LNCAP (cell line): Measurements from ENCODE around the gene CPEB1.

Source experiments
- TF ChIP-seq, protein P1 (sequence below): fragments of 450-650 bp; IDR thresholded peaks from 2 replicates; pipeline ENCODE4 v1.5.1; 2017; ENCODE audit warnings: mild to moderate bottlenecking

CPEB1 gene

GRCh38 chr15:82656641-82657266, 9.6 kb upstream of the CPEB1 start:
- TF ChIP-seq, protein P1, sequence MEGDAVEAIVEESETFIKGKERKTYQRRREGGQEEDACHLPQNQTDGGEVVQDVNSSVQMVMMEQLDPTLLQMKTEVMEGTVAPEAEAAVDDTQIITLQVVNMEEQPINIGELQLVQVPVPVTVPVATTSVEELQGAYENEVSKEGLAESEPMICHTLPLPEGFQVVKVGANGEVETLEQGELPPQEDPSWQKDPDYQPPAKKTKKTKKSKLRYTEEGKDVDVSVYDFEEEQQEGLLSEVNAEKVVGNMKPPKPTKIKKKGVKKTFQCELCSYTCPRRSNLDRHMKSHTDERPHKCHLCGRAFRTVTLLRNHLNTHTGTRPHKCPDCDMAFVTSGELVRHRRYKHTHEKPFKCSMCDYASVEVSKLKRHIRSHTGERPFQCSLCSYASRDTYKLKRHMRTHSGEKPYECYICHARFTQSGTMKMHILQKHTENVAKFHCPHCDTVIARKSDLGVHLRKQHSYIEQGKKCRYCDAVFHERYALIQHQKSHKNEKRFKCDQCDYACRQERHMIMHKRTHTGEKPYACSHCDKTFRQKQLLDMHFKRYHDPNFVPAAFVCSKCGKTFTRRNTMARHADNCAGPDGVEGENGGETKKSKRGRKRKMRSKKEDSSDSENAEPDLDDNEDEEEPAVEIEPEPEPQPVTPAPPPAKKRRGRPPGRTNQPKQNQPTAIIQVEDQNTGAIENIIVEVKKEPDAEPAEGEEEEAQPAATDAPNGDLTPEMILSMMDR = no peak

DNA sequence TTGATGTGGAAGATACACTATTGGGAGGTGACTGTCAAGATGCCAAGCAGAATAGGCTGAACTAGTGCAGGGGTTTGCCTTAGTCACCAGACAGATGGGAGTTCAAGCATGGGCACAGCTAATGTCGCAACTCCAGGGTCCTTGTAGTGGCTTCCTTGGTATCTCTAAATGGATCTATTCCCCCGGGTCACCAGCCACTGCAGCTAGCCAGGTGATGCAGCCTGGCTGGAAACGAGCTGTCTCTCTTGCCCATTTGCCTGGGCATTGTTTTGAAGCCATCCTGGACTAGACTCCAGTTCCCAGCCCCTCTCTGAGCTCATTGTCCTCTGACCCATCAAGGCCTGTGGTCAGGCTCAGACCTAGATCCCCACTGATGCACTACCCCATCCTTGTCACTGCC, 8.4 kb upstream of the CPEB1 start:
- TF ChIP-seq, protein P1 = no peak

- TF ChIP-seq, protein P1 = no peak
Measured at GRCh38 chr15:82653483-82654168, 6.5 kb upstream of the CPEB1 start.

- TF ChIP-seq, protein P1 = no peak
Measured at GRCh38 chr15:82651708-82652107, 4.5 kb upstream of the CPEB1 start.

GRCh38 chr15:82650046-82650670, 3.0 kb upstream of the CPEB1 start:
- TF ChIP-seq, protein P1 = no peak

- TF ChIP-seq, protein P1 = no peak
Measured at GRCh38 chr15:82649226-82649999, 2.2 kb upstream of the CPEB1 start.
